Naive thymus-derived CD8-positive, alpha-beta T cell (primary cell): ENCODE measurements around the gene CD247. TPM values are rescaled to one million over a fixed set of nuclear protein-coding genes. Genes with fewer than 3 reads are reported as not detected.

Experiments
- ATAC-seq, 2 donors: fragments of 150-1000 bp; cut with Tn5 transposase in 1 of 2; sonication (Bioruptor Pico), chemical (Tn5 transposase) in 1 of 2; 1 replicate in 1 of 2; 2 replicates in 1 of 2; pipeline ENCODE4 v1.10.0; 2021; ENCODE audit warnings: mild to moderate bottlenecking in 2 of 2, moderate library complexity in 2 of 2
- POLR2A ChIA-PET: fragments of 350-600 bp; sonication (Branson Sonifier 250); formaldehyde crosslinking; loops from one replicate; lab custom pipeline; 2021; ENCODE audit warnings: antibody characterized with exemption; lab: Charles Lee
- DNase-seq, 10 donors: peaks; one replicate each; pipeline versions ENCODE4 v3.0.0 to v3.0.0-alpha.2; 2020 to 2022
- H3K27ac Mint-ChIP-seq, 10 donors: one replicate each; pipeline ENCODE4 v1.8.0; 2020 to 2022; ENCODE audit warnings: mild to moderate bottlenecking in 10 of 10, mixed read lengths in 10 of 10, moderate library complexity in 4 of 10, inconsistent platforms in 1 of 10
- H3K27me3 Mint-ChIP-seq, 5 donors: one replicate each; pipeline ENCODE4 v1.8.0; 2021 to 2022; ENCODE audit warnings: mixed read lengths in 5 of 5
- H3K36me3 Mint-ChIP-seq, 3 donors: one replicate each; pipeline ENCODE4 v1.8.0; 2020 to 2022; ENCODE audit warnings: mixed read lengths in 3 of 3, mild to moderate bottlenecking in 2 of 3, inconsistent platforms in 1 of 3
- H3K4me1 Mint-ChIP-seq, 4 donors: one replicate each; pipeline ENCODE4 v1.8.0; 2021 to 2022; ENCODE audit warnings: mixed read lengths in 4 of 4
- H3K4me3 Mint-ChIP-seq, 10 donors: one replicate each; pipeline ENCODE4 v1.8.0; 2020 to 2022; ENCODE audit warnings: mild to moderate bottlenecking in 10 of 10, mixed read lengths in 10 of 10, moderate library complexity in 6 of 10, inconsistent platforms in 1 of 10
- H3K9me3 Mint-ChIP-seq, 9 donors: one replicate each; pipeline ENCODE4 v1.8.0; 2020 to 2022; ENCODE audit warnings: mixed read lengths in 9 of 9, mild to moderate bottlenecking in 3 of 9, inconsistent platforms in 1 of 9, moderate library complexity in 1 of 9
- polyA plus RNA-seq, 3 donors: library from polyadenylated mRNA; unstranded; fragments of 300-500 nt; fragmentation: Illumina TruSeq; gene quantifications; one replicate each; pipeline ENCODE4 v1.2.3, GENCODE V29; 2021
- total RNA-seq, 8 experiments: library from RNA in 2 of 8; stranded (reverse) in 2 of 8; gene quantifications; one replicate each; pipeline ENCODE4 v1.2.3 and lab custom pipeline; 2021 to 2026

The CD247 gene
- total and polyA plus RNA-seq, 5 experiments from 2014 or later = 244 to 325 (median 308) TPM

DNA sequence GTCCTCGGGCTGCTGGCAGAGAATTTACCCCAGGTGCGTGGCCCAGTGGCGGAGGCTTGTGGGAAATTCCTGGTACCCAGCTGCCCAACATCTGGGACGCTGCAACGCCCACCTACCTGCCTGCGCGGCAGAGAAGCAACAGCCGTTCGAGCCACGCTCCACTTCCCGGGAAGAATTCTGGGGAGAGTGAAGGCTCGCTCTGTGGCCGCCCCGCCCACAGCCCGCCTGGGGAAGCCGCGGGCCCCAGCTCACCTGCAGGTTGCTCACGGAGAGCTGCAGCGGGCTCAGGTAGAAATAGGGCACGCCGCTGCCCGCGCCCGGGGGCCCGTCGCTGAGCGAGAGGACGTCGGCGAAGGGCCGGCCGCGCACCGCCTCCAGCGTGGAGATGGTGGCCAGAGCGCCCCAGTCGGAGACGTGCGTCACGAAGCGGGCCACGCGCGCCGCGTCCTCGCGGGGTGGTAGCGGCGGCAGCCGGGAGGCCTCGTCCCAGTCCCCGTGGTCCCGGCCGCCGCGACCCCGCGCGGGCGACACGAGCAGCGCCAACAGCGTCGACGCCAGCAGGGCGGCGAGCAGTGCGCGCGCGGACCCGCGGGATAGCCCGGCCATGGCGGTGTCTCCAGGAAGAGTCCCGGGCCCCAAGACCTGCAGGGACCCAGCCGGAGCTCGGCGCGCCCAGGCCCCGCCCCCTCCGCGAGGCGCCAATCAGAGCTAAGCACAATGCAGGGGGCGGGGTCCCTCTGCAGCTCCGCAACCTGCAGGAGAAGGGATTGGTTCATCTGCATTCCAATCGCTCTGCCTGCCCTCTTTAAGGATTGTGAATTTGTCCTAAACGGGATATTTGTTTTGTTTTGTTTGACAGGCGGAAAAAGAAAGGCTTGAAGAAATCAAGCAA, 35.1 kb upstream of the CD247 start, which contains the start of gene CREG1:
Gene CREG1 (minus strand): TSS at position 627 of the 892 bp plus-strand sequence.
- DNase-seq (peak; percentile 81 to 93 (median 87)), ATAC-seq (peak; percentile 97)
- H3K9me3 Mint-ChIP-seq = no peaks in the 10 kb centered on the region
- peak within 1 kb of the TSS; percentile 40 to 91 (median 79) for H3K27ac Mint-ChIP-seq
- H3K36me3 Mint-ChIP-seq = no peaks in the 10 kb centered on the region
- H3K27me3 Mint-ChIP-seq = peaks cover 0 to 1% (median 0%) of the 10 kb centered on the region in 5 donors
- POLR2A ChIA-PET = interaction anchor here (0.5 to 2.7 kb wide), 9 partner anchors 10 to 742 kb away, joined by 3 to 17 read pairs (median 4); partner anchors contain the start of gene CD247
- H3K4me3 Mint-ChIP-seq = peak within 1 kb of the TSS; percentile 81 to 96 (median 93)
- H3K4me1 Mint-ChIP-seq = peaks cover 21 to 51% (median 43%) of the 10 kb centered on the region in 4 donors

DNA sequence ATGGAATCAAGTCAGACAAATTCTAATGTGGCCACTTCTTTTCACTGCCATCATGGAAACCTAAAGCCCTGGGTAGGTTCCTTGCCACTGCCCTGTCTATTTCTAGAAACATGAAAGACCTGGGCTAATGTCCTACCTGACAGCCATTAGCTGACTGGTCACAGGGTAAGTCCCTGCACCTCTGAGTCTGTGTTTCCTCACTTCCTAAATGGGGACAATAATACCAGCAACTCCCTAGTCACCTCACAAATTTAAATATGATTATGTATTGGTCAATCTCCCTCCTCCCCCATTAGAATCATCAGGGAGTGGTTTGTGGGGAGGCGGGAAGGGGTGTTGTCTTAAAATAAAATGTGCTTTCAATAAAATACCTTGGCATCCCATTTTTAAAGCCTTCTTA, 33.0 kb upstream of the CD247 start:
- H3K27me3 Mint-ChIP-seq = no peaks in the 10 kb centered on the region
- no peaks in the 10 kb centered on the region for H3K9me3 Mint-ChIP-seq
- DNase-seq (no peak), ATAC-seq (no peak)
- H3K4me1 Mint-ChIP-seq = peaks cover 21 to 51% (median 43%) of the 10 kb centered on the region in 4 donors
- POLR2A ChIA-PET = interaction anchor here (0.6 kb wide), 1 partner anchor 145 kb away, joined by 3 read pairs; no protein-coding TSS in a partner anchor
- H3K4me3 Mint-ChIP-seq = peak overlapping the region in 4 of 10 donors; percentile 19 to 36 (median 22)
- peaks cover 0 to 18% (median 5%) of the 10 kb centered on the region in 3 donors for H3K36me3 Mint-ChIP-seq
- H3K27ac Mint-ChIP-seq = no peak overlapping the region

DNA sequence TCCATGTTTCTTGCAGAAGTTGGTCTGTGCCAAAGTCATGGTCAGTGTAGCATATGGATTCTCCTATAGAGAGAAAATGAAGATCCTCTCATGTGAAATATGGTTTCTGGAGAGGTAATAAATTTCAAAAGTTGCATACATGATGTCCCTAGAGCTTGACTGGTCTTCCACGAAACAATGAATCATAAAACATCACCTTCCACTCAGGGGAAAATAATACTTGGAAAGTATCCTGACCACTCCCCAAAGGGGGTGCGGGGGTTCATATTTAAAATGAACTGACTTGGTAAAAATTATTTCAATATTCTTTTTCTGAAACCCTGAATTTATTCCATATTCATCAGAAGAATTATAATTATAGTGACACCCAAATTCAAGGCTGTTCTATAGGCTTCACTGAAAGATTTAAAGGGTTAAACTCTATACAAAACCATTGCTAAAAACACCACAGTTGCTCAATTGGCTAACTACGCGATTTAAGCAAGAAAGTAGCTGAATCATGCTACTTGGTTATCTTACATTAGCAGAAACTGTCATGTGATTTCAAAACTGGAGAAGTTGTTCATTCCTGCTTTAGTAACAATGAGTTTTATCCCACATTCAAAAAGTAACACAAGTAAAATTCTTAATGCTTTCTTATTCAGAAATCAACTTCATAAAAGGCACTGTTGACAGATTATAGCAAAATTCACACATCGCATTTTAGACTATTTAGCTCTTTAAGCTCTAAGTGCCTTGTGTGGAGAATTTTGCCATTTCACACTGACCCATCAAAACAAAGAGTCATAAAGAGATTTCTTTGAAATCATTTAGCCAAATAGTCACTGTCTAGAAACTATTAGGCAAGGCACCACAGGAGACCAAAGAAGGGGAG, 30.0 kb upstream of the CD247 start:
- peaks cover 12 to 36% (median 28%) of the 10 kb centered on the region in 4 donors for H3K4me1 Mint-ChIP-seq
- ATAC-seq (no peak), DNase-seq (no peak)
- H3K4me3 Mint-ChIP-seq = no peak overlapping the region
- no peaks in the 10 kb centered on the region for H3K27me3 Mint-ChIP-seq
- POLR2A ChIA-PET = no interaction called here
- peaks cover 0 to 40% (median 14%) of the 10 kb centered on the region in 3 donors for H3K36me3 Mint-ChIP-seq
- H3K27ac Mint-ChIP-seq = peak overlapping the region in 3 of 10 donors; percentile 51 to 86 (median 54)
- H3K9me3 Mint-ChIP-seq = no peaks in the 10 kb centered on the region

GRCh38 chr1:167546935-167547334, 28.6 kb upstream of the CD247 start:
- POLR2A ChIA-PET = no interaction called here
- Mint-ChIP-seq H3K4me1 (peaks cover 12 to 26% (median 23%) of the 10 kb centered on the region in 4 donors), H3K27me3 (no peaks in the 10 kb centered on the region), H3K27ac (peak overlapping the region in 1 of 10 donors; percentile 28), H3K36me3 (peaks cover 0 to 48% (median 15%) of the 10 kb centered on the region in 3 donors), H3K9me3 (no peaks in the 10 kb centered on the region), H3K4me3 (no peak overlapping the region)
- no peak for DNase-seq
- ATAC-seq = no peak

DNA sequence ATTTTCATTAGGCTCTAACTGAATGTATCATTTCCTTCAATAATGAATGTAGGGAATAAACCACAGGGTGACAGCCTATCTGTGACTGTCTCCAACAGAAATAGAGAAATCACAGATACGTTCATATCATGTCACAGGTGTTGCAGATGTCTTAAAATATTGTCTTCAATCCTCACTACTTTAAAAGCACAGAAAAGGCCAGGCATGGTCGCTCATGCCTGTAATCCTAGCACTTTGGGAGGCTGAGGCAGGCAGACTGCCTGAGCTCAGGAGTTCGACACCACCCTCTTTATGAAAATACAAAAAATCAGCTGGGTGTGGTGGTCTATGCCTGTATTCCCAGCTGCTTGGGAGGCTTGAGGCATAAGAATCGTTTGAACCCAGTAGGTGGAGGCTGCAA, 27.0 kb upstream of the CD247 start:
- no peak for DNase-seq
- POLR2A ChIA-PET = no interaction called here
- H3K27ac Mint-ChIP-seq = no peak overlapping the region
- H3K9me3 Mint-ChIP-seq = no peaks in the 10 kb centered on the region
- no peak overlapping the region for H3K4me3 Mint-ChIP-seq
- ATAC-seq = no peak
- peaks cover 0 to 56% (median 18%) of the 10 kb centered on the region in 3 donors for H3K36me3 Mint-ChIP-seq
- H3K27me3 Mint-ChIP-seq = no peaks in the 10 kb centered on the region
- H3K4me1 Mint-ChIP-seq = peaks cover 7 to 12% (median 11%) of the 10 kb centered on the region in 4 donors

GRCh38 chr1:167544447-167545093, 26.2 kb upstream of the CD247 start:
- H3K4me3 Mint-ChIP-seq = no peak overlapping the region
- ATAC-seq (no peak), DNase-seq (no peak)
- H3K27ac Mint-ChIP-seq = peak overlapping the region in 2 of 10 donors; percentile 0 to 2
- POLR2A ChIA-PET = no interaction called here
- H3K27me3 Mint-ChIP-seq = no peaks in the 10 kb centered on the region
- H3K9me3 Mint-ChIP-seq = no peaks in the 10 kb centered on the region
- peaks cover 5 to 9% (median 8%) of the 10 kb centered on the region in 4 donors for H3K4me1 Mint-ChIP-seq
- H3K36me3 Mint-ChIP-seq = peaks cover 0 to 56% (median 18%) of the 10 kb centered on the region in 3 donors

DNA sequence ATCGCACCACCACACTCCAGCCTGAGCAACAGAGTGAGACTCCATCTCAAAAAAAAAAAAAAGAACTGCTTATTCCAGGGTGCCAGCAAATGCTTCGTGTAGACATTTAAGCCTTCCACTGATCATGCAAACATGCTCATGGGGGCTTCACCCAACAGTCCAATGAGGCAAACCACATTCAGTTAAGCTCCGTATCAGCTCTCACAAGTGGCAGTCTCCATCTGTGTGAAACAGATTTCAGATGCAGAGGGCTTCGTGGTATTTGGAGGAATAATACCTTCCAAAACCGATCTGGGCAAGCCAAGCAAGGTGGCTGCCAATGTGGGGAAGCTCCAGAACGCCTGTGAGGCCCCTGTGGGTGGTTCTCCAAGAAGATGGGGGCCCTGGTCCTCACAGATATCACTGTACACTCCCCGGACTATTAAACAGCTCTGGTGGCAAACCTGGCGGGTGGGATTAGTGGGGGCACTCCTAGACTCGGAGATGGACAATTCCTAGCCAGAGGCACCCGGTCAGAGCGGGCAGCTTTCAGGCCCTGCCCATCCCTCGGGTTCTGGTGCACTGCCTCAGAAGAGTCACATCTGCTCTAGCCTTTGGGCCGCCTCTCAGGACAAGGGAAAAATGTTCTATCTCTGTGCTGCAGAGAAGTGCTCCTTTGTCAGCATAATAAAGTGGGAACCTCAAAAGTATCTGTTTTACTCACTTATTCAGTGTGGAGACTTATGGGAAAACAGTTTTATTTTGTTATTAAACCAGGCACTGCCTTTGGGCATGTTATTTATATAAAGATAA, 25.1 kb upstream of the CD247 start:
- H3K27me3 Mint-ChIP-seq = no peaks in the 10 kb centered on the region
- peaks cover 0 to 56% (median 18%) of the 10 kb centered on the region in 3 donors for H3K36me3 Mint-ChIP-seq
- H3K9me3 Mint-ChIP-seq = no peaks in the 10 kb centered on the region
- H3K4me3 Mint-ChIP-seq = no peak overlapping the region
- H3K4me1 Mint-ChIP-seq = peaks cover under 1 to 6% (median 2%) of the 10 kb centered on the region in 4 donors
- POLR2A ChIA-PET = no interaction called here
- DNase-seq (no peak), ATAC-seq (no peak)
- peak overlapping the region in 1 of 10 donors; percentile 52 for H3K27ac Mint-ChIP-seq

GRCh38 chr1:167542109-167543032, 24.0 kb upstream of the CD247 start:
- DNase-seq = no peak
- H3K27ac Mint-ChIP-seq = peak overlapping the region in 3 of 10 donors; percentile 1 to 72 (median 19)

DNA sequence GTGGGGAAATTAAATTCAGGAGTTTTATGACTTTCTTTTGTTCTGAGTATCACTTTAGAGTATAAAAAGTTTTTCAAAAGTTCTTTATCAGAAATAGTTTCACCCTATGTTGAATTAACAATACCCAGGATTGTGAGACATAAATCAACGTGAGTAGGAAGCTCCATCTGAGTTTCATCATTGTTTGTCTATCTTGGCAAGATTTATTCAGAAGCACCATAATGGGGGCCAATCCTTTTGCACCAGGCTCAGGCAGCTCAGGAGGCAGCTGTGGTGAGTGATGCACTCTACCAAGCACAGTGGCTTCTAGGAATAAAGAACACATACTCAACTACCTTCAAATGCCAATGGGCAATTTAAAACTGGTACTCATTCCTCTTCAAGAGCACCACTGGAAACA, 23.3 kb upstream of the CD247 start:
- ATAC-seq = no peak
- DNase-seq = no peak
- Mint-ChIP-seq H3K36me3 (peaks cover 0 to 41% (median 13%) of the 10 kb centered on the region in 3 donors), H3K27ac (peak overlapping the region in 2 of 10 donors; percentile 1 to 72), H3K4me1 (peaks cover 0 to 6% (median 2%) of the 10 kb centered on the region in 4 donors), H3K27me3 (no peaks in the 10 kb centered on the region), H3K4me3 (no peak overlapping the region), H3K9me3 (no peaks in the 10 kb centered on the region)
- POLR2A ChIA-PET = no interaction called here

More at GRCh38 chr1:167542109-167543032, 24.0 kb upstream of the CD247 start:
- peaks cover 0 to 49% (median 16%) of the 10 kb centered on the region in 3 donors for H3K36me3 Mint-ChIP-seq
- H3K9me3 Mint-ChIP-seq = no peaks in the 10 kb centered on the region
- H3K27me3 Mint-ChIP-seq = no peaks in the 10 kb centered on the region
- H3K4me3 Mint-ChIP-seq = no peak overlapping the region
- POLR2A ChIA-PET = interaction anchor here (0.6 kb wide), 1 partner anchor 72 kb away, joined by 4 read pairs; no protein-coding TSS in a partner anchor
- no peak for ATAC-seq
- H3K4me1 Mint-ChIP-seq = peaks cover 0 to 6% (median 2%) of the 10 kb centered on the region in 4 donors

DNA sequence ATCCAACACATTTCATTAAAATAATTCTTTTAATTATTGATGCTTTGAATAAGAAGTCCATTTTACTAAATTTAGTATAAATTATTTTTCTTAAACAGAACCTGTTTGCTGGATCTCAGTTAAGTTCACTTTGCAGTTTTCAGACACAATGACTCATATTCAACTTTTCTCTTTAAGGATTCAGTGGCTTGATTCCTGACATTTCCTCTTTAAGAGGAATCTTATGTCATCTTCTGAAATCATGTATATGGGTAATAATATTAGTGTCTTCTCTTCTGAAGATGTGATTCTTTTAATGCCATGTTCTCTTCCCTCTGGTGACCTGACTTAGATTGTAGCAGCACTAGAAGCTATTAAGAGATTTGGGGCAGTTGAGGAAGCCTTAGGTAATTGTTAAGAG, 22.7 kb upstream of the CD247 start:
- no peak overlapping the region for H3K4me3 Mint-ChIP-seq
- H3K4me1 Mint-ChIP-seq = peaks cover 0 to 6% (median 2%) of the 10 kb centered on the region in 4 donors
- H3K9me3 Mint-ChIP-seq = no peaks in the 10 kb centered on the region
- POLR2A ChIA-PET = no interaction called here
- peak overlapping the region in 1 of 10 donors; percentile 2 for H3K27ac Mint-ChIP-seq
- no peak for ATAC-seq
- no peak for DNase-seq
- no peaks in the 10 kb centered on the region for H3K27me3 Mint-ChIP-seq
- H3K36me3 Mint-ChIP-seq = peaks cover 0 to 35% (median 10%) of the 10 kb centered on the region in 3 donors
